Activated CD4-positive, CD25-positive, alpha-beta regulatory T cell treated with anti-CD3 and anti-CD28 coated beads, Interleukin-2, amount 50 U/mL, for 72 hours (primary cell): ENCODE data around the gene AGR2.
"Not testable (repeated sequence)": the region's sequence is repeated elsewhere in the genome, so short reads cannot be mapped to it uniquely, and the experiment has no call there.

Experiments used
- DNase-seq: peaks from one replicate; pipeline ENCODE4 v3.0.0; 2021

The AGR2 gene

DNA sequence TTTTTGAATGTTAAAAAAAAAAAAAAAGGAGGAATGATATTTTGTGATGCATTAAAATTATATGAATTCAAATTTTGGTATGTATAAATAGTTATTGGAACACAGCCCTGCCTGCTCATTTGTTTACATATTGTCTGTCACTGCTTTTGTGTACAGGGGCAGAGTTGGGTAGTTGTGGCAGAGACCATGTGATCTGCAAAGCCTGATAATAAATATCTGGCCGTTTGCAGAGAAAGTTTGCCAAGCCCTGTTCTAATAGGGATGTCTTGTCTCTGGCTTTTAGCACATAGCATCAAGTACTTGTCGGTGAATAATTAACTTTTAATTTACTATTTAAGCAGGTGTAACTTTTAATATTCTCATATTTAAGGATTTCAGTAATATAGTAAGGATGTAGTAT is 31.5 kb downstream of the AGR2 start:
- no peak for DNase-seq

DNA sequence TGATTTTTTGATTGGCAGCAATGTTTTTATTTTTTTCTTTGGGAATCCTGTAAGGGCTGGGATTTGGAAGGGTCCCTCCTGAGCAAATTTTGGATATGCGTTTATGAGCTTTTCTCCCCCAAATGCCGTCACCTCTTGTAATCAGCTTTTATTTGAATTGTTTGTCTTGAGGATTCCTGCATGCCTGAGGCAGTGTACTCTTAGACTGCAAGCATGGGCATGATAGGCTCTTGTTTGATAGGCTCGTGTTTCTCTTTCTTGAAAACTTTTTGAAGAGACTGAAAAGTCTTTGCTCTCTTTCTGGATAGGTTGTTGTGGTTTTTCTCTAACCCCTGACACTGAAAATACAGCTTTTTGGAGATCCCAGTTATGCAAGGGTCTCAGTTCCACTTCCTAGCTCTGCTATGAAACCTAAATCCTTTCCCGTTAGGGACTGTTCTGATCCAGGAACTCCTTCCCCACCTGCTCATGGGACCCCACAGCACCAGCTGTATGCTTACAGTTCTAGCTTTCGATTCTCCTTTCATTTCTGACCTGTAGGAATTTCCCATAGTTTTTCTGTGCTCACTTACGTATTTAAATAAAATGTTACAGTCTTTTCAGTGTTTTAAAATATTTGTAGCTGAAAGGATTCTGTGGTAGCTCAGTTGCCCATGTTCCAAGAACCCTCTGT is 34.0 kb downstream of the AGR2 start:
- no peak for DNase-seq

GRCh38 chr7:16769994-16770393 is 34.8 kb downstream of the AGR2 start:
- not testable (repeated sequence) for DNase-seq

DNA sequence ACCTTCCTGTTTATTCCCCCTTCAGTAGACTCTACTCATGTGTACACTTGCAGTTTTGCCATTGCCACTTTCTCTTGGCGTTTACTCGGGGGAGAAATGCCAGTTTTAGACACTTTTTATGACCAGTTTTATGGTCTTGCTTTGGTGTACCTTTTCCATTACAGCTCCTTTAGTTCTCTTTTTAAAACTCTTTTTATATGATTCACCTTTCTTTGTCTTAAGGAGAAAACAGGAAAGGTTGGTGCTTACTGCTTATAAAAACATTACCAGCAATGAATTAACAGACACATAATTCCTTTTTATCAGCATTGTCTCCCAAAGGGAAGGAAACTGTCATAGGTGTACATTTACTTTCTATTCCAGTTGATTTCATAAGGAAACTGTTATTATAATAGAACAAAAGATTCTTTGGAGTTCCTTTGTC is 39.4 kb downstream of the AGR2 start:
- DNase-seq: no peak

GRCh38 chr7:16764942-16765341 is 39.9 kb downstream of the AGR2 start:
- no peak for DNase-seq

DNA sequence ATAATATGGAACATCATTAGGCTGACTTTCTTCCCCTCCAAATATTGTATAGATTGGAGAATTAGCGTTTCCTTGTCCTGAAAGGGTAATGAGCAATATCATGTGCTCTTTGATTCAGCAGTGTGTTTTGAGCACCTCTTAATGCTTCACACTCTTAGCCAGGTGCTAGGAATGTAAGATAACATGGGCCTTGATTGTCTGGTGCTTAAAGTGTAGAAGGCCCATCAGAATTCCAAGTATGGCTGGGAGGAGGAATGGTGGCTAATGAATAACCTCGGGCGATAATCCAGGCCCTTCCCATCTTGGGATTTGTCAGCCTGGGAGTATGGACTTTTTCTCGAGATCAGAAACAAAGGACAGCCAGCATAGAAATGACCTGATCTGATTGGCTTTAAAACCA is 42.6 kb downstream of the AGR2 start:
- DNase-seq: no peak

DNA sequence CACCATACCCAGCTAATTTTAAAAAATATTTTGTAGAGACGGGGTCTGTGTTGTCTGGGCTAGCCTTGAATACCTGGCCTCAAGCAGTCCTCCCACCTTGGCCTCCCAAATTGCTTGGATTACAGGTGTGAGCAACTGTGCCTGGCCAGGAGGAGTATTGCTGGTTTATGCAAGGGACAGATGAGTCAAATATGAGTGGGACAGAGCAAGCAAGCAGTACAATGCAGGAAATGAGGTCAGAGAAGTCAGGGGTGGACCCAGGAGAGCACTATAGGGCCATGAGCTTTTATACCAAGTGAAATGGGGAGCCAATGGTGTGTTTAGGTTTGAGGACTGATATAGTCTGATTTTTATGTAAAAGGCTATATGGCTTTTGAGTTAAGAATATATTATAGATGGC is 45.0 kb downstream of the AGR2 start:
- DNase-seq: no peak

- DNase-seq: no peak
Measured at GRCh38 chr7:16758631-16759611, 45.9 kb downstream of the AGR2 start.

DNA sequence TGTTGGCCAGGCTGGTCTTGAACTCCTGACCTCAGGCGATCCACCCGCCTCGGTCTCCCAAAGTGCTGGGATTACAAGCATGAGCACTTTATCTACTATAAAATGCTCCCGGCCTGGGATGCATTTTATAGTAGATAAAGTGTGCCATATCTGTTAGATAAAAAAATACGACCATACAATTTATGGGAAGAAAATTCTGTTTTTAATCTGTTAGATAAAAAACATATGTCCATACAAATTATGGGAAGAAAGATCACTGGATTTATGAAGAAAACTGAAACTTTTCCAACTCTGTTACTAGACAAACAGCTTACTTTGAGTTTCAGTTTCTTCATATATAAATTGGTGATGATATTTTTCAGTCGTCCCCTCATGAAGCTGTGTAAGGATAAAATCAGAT is 46.8 kb downstream of the AGR2 start:
- no peak for DNase-seq

DNA sequence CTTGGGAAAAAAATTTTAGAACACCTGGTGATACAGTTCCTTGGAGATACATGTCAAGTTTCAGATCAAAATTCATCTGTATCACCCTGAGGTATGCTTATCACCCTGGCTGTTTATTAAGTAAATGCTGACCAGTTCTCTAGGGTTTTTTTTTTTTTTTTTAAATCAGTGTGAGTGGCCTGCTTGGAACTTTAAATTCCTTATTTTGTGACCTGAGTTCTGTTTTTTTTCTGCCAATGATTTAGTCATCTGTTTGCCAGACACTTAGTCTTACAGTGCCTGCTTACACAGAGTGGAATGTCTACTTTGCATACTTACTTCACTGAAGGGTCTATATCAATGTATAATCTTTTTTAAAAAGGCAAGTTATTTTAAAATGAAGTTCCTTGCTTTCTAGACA is 49.4 kb downstream of the AGR2 start:
- DNase-seq: no peak

DNA sequence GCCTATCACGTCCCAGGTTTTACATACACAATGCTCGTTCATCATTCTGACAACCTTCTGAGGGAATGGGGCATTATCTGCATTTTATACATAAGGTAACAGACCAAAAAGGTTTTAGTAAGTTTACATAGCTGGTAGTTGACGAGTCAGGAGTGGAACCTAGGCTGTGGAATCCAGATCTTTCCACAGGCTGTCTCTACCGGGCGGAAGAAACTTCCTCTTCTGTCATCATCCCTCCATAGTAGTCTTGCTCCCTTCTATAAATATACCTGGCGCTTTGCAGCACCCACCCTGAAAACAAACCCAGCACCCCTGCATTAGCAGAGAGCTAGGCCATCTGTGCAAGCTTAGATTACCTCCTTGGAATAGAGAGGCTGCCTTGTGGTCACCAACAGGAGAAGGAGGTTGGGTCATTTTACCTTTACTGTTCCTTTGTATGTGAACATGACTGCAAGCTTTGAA is 49.9 kb downstream of the AGR2 start:
- DNase-seq: no peak

DNA sequence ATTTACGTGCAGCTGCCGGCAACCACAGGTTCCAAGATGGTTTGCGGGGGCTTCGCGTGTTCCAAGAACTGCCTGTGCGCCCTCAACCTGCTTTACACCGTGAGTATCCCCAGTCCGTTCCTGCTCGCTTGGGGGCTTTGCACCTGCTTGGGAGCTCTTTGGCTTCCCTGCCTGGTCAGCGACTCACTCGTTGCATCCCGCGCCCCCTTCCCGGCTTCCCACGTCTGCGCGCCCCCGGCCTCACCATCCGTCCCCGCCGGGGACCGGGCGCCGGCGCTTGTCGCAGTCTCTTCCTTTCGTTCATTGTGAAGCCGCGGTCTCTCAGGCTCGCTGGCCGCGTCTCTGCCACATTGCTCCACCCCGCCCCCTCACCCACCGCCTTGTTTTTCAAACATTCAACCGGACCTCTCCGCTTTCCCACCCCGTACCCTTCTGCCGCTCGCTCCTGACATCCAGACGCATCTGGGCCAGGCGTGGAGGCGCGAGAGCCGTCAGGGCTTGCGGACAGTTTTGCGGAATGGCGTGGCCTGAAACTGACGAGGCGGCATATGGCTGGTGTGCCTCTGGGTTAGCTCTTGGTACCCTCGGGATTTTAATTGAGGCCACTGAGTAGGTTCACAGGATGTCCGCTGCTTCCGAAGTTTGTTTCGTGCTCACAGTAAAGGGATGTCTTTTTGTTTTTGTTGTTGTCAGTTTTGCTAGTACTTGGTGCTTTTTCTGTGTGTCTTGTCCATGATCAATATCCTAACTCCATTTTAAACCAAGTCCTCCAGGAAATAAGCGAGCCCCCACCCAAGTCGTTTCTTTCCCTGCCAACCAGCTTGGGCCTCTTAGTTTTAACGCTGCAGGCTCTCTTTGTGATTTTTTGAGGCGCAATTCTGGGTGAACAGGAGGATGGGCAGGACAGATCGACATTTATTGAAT is 50.6 kb downstream of the AGR2 start:
- peak; percentile 31 for DNase-seq

GRCh38 chr7:16753102-16753931 is 51.5 kb downstream of the AGR2 start, which contains the start of gene TSPAN13:
TSPAN13 (plus strand) TSS chr7:16753755; CDS start chr7:16753968, 213 bp downstream.
- peak; percentile 64 for DNase-seq

- DNase-seq: no peak
Measured at GRCh38 chr7:16747102-16747501, 57.7 kb downstream of the AGR2 start.

- no peak for DNase-seq
Measured at GRCh38 chr7:16745645-16746044, 59.2 kb downstream of the AGR2 start.

DNA sequence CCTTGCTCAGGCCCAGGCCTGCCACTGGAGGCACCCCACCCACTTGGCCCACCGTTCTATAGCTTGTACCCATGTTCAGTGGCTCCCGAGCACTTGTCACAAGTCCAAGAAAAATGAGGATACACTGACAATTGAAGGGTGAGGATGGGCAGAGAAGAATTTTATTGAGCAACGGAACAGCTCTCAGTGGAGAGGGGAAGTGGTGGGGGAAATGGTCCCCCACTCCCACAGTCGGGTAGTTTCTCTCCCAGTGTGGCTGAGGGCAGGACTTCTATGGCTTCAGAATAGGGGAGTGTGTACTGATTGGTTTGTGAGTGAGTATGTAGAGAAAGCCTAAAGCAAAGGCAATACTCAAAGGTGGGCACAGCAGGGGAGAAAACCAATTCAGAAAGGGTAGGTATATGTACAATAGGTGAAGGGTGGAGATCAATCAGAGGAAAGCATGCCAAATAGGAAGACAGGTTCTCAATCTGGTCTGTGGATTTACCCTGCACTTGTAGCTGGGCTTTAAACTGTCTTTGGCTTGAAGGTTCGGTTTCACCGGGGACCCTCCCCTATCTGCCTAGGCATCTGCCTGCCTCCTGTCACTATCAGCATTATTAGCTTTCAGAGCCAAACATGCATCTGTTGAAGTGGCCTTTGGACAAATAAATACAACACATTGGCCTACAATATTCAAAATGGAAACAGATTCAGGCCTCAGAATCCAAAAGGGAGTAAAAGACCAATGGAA is 60.1 kb downstream of the AGR2 start:
- DNase-seq: no peak

DNA sequence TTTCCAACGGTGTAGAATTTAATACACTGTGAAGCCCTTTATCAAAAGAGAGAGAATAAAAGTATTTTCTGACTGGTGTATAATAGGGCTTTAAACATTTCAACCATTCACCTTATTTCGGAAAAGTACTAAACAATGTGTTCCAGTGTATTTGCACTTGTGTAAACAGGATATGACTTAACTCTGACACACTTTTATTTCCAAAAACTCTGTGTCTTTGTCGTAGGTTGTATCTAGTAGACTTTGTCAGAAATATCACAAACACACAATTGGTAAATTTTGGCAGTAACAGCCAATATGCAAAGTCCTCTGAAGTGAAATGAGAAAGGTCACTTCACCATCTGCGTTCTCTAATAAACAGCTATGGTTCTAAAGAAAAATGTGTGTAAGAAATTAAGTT is 61.6 kb downstream of the AGR2 start:
- no peak for DNase-seq

- DNase-seq: no peak
Measured at GRCh38 chr7:16742547-16742946, 62.3 kb downstream of the AGR2 start.
